DMS53 treated with DMSO at 0.1 percent for 48 hours (cell line): Measurements from ENCODE around the gene TSPAN9.

Source experiments
- DNase-seq: peaks from one replicate; lab custom pipeline; 2025; ENCODE audit not compliant: unreplicated experiment; lab: John Stamatoyannopoulos, UW

TSPAN9 gene

DNA sequence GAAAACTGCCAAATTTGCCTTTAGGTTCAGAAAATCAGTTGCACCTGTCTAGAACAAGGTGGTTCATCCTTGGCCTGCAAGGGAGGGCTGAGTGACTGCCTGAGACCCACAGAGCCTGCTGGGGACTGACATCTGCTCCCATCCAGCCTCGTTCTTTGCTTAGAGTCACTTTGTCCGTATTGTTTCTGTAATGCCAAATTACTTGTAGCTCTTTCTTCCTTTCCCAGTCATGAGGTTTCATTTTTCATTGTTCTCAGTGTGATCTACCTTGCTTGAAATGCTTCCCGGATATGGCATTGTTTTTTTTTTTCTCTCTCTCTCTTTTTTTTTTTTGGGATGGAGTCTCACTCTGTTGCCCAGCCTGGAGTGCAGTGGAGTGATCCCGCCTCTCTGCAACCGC lies 21.3 kb downstream of the TSPAN9 start:
- no peak for DNase-seq

DNA sequence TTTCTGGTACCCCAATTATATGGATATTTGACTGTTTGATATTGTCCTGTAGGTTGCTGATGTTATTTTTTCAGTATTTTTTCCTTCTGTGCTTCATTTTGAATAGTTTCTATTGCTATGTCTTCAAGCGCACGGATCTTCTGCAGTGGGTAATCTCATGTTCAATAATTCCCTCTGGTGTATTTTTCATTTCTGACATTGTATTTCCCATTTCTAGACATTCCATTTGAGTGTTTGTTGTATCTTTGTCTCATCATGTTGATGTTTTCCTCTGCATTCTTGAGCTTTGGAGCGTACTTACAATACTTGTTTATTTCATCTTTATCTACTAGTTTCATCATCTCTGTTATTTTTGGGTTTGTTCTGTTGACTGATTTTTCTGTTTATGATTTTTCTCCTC lies 22.0 kb downstream of the TSPAN9 start:
- no peak for DNase-seq

DNA sequence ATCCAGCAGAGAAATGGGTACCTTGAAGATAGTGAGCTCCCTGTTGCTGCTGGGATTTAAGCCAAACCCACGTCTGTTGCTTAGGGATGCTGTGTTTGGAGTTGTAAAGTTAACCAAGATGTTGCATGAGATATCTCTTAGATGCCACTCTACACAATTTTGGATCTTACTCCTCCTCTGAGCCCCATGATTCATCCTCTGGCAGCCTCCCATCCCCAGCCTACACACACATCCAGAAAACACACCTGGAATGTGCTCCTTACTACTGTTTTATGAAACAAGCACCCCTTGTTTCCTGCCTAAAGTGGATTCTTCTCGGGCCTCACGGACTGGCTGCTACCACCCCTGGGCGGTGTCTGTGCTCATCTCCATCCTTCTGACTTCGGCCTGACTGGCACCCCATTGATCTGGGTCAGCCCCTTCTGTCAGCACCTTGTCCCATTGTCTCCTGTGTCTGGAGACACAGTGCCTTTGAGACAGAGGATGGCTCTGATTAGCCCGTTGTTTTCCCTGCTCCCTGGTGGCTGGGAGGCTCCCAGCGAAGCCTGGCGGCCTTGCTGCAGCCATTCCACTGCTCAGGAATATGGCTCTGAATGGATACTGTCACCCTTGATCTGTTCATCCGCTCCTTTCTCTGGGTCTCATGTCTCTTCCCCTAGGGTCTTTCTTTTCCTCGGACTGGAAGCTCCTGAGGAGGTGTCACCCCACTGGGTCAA lies 24.3 kb downstream of the TSPAN9 start:
- no peak for DNase-seq

DNA sequence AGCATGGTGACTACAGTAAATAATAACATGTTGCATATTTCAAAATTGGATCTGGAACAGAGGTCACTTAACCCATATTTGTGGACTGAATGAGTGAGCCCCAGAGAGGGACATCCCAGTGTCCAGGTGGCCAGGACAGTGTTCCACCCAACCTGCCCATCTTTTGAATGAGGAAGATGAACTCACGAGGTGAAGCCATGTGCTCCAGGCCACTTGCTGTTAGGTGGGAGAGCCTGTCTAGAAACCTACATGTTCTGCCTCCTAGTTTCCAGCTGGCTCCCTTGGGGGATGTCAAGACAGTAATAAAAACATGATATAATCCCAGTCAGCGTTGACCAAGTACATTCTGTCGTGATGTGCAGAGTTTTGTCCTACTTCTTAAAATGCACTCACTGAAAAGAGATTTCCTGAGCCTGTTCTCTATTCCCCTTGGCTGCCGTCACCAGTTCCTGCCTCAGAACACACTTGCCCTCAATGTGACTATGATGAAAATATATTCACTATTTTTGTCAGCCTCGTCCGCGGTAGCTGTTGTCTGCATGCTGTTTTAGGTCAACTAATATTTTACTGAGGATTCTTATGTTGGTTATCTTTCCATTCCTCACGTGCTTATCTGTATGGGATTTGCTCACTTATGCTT lies 25.7 kb downstream of the TSPAN9 start:
- DNase-seq: no peak

DNA sequence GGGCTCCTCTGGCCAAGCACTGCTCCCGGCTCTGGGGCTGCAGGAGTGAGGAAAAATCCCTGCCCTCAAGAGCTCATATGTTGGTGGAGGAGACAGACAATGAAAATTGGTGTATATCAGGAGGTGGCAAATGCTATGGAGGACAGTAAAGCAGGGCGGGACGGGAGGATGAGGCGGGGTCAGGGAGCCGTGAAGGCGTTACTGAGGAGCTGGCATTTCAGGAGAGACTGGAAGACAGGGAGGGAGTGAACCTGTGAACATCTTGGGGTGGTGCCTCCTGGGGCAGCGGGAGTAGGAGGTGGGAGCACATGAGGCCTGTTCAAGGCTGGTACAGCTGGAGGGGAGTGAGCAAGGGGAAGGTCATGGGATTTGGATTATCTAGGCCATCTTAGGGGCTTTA lies 26.6 kb downstream of the TSPAN9 start:
- no peak for DNase-seq

DNA sequence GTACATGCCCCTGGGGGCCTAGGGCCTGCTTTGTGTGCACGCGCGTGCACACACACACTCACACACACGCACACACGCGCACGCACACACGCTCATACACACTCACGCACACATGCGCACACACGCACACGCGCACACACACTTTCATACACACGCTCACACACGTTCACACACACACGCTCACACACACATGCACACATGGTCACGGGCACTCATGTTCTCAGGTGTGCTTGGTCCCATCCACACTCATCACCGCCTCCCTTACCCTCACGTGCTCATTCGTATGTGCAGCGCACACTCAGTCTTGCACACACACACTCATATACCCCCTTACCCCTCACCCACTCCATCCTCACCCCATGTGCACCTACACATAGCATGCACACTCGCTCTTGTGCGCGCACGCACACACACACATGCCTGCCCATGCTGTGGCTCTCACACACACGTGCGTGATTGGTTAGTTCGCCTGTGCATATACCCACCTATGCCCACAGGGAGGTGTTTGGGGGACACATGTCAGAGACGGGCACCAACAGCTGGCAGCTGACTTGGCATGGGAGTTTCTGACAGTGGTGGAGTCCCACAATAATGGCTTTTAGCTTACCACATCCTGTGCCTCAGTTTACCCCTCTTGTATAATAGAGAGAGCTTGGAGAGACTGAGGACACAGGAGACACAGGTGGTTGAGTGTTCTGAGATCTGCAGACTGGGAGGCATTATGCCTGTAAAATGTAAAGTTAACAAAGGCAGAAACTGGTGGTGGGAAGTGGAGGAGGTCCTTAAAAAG lies 28.7 kb downstream of the TSPAN9 start:
- DNase-seq: no peak

DNA sequence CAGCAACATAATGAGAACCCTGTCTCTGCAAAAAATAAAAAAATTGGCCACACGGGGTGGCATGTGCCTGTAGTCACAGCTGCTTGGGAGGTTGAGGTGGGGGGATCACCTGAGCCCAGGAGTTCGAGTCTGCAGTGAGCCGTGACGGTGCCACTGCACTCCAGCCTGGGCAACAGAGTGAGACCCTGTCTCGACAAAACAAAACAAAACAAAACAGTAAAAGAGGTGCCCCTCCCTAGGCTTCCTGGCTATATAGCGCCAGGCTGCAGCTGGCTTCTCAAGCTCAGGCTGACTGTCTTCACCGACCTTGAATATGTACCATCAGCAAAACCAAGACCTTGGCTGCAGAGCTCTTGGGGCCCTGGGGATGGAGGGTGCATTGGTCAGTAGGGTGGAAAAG lies 29.4 kb downstream of the TSPAN9 start:
- no peak for DNase-seq

DNA sequence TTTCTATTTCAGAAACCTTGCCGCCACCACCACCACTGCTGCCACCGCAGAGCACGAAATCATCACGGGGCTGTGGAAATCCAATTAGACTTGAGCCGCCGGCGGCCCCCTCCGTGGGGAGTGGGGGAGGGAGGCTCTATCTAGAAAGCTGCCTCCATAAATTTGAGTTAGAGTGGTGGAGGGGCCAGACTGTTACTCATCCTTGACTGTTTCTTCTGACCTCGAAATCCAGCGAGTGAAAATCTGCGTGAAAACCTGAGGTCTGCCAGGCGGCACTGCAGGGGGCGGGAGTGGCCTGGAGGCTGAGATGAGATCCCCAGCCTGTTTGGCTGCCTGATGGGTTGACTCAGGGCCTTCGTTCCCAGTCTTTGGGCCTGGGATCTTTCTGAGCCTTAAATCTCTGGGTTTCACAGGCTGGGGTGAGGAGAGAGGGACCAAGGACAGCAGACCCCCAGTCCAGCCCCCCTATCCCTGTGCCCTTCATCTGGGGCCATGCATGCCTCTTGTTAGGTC lies 29.9 kb downstream of the TSPAN9 start:
- DNase-seq: no peak

DNA sequence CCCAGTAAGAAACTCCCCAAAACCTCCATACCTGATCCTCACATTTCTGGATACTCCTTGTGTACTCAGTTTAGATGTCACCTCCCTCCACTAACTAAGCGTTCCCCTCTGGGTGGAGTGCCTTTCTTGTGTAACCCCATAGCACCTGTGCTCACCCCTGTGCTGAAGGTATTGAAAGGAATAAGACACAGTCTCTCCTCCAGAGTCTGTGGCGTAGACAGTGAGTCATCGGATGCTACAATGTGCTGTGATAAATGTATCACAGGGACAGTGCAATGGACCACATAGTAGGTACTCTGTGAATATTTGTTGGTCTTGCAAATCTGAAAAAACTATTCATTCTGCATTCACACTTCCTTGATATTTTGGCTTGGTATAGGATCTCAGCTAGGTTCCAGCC lies 30.8 kb downstream of the TSPAN9 start:
- no peak for DNase-seq

DNA sequence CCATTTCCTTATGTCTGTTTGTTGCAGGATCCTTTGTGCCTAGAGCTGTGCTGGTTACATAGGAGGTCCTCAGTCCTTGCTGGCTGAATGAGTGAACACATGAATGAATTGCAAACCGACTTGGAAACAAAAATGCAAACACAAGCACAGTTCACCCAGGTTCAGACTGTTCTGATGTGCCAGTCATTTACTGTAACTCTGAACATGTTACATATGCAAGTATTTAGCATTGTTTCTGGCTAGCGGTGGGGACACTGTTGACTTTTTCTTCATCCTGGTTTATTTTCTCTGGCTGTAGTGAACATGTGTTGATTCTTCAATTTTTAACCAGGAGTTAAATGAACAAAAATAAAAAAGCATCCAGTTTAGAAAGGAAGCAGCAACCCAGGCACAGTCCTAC lies 33.4 kb downstream of the TSPAN9 start:
- no peak for DNase-seq

DNA sequence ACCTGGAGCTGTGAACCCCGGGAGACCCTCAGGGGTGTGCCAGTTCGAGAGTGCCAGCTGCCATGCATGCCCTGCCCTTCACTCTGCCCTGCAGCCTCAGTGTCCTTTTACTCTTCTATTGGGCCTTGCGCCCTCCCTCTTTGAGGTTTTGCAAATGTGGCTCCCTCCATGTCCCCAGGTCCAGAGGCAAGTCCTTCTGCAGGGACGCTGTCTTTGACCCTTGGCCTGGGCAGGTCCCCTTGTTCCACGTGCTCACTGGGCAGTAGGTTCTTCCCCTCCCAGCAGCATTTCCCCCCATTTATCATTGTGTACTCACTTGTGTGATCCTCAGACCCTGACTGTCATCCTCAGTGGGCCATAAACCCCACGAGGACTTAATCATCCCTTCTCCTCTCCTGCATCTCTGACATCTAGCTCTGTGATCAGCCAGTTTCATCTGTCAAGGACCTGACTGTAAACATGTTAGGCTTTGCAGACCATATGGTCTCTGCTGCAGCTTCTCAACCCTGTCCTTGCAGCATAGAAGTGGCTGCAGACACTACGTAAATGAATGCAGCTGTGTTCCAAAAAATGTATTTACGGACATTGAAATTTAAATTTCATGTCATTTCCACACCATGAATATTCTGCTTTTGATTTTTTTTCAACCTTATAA lies 36.6 kb downstream of the TSPAN9 start:
- DNase-seq: no peak

DNA sequence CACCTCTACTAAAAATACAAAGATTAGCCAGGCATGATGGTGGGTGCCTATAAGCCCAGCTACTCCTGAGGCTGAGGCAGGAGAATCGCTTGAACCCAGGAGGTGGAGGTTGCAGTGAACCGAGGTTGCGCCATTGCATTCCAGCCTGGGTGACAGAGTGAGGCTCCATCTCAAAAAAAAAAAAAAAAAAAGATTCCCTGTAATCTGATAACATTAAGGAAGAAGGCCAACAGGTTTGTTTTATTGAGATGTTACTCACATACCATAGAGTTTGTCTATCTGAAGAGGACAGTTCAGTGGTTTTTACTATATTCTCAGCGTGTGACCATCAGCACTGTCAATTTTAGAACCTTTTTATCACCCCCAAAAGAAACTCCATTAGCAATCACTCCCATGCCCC lies 37.5 kb downstream of the TSPAN9 start:
- DNase-seq: no peak

DNA sequence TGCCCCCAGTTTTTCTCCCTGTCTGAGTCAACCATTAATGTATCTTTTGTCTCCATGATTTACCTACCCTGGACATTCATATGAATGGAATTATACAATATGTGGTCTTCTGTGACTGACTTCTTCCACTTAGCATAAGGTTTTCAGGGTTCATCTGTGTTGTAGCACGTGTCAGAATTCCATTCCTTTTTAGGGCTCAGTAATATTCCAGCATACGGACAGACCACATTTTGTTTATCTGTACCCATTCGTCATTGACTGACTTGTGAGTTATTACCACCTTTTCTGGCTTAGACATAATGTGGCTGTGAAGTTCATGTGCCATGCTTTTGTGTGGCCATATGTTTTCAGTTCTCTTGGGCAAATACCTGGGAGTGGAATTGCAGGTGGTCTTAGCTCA lies 37.9 kb downstream of the TSPAN9 start:
- no peak for DNase-seq

DNA sequence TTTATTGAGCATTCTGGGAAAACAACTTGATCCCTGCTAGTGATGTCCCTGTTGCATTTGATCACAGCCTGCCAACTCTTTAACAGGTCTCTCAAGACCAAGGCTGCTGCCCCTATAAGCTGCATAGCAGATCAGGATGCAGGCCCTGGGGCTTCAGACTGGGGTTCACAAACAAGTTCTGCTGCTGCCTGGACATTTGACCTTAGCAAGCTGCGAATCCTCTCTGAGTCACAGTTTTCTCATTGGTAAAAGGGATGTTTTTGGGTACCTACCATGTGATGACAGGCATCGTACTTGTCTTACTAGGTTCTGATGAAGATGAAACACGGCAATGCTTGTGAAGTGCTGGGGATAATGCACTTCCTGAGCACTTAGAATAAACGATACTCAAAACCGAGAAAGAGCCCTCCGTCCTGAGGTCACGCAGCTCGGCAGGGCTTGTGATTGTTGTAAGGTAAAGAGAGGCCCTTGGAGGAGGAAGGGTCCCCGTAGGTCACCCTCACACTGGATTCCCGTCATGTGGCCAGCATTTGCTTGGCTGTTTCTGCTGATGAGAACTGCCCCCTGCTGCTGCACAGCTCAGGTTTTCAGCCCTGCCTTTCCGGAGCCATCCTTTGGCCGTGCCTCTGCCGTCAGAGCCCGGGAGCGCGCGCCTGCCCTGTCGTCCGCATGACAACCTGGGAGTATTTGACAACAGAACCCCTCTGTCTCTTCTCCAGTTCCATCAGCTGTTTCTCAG lies 39.1 kb downstream of the TSPAN9 start:
- no peak for DNase-seq

DNA sequence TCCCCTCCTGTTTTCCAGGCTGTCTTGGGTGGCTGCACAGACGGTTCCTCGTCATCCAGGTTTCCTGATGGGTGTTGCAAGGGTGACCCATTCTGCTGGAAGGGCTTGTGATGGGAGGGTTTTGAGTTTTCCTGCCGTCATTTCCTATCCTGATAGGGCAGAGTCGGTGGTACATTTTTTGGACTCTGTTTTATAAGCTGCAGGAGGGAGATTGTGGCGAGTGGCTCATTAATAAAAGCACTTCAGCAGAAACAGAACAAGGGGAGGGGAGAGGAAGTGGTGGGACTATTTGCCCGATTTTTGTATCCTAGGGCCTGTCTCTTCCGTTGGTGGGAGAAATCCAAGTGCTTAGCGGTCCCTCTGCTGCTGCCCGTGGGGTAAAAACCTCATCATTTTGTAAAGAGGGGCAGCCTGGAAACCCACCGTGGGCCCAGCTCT lies 40.0 kb downstream of the TSPAN9 start:
- no peak for DNase-seq

DNA sequence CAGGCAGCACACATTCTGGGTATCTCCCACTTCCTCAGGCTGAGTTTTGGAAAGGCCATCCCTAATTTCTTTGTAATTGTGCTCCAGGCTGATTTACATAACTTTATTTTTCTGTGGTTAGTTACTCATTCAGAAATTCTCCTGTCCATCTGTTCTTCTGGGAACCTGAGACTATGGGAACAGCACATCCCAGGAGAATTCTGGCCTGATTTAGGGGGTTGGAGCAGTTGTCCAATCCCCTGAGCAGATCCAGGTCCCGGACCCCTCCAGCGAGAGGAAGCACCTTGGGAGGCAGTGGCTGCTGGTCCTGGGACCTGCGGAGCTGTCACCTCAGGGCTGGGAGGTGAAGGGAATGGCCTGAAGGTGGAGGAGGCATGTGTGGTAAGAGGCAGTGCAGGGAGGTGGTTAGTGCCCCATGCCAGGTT lies 40.4 kb downstream of the TSPAN9 start:
- DNase-seq: no peak

DNA sequence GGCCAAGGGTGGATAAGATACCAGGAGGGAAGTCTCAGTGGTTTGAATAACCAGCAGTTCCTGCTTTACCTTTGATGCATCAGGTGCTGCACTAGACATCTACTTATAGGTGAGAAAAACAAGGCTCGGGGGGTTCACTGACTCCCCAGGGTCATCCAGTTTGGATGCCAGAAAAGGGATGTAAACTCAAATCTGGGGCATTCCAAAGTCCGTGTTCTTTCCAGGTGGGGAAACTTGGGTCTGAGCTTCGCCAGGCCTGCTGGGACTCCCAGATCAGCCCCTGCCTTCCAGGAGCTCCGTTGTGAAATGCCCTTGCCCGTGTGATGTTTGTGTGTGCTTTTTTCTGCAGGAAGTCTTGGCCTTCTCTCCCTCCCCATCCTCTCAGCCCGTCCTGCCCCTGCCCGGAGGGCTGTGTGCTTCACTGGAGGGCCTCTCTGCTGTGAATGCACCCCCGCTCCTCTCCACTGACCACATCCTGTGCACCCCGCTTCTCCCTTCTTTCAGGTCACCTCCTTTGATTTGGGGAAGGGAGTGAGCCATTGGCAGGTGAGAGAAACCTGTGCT lies 42.1 kb downstream of the TSPAN9 start:
- no peak for DNase-seq

DNA sequence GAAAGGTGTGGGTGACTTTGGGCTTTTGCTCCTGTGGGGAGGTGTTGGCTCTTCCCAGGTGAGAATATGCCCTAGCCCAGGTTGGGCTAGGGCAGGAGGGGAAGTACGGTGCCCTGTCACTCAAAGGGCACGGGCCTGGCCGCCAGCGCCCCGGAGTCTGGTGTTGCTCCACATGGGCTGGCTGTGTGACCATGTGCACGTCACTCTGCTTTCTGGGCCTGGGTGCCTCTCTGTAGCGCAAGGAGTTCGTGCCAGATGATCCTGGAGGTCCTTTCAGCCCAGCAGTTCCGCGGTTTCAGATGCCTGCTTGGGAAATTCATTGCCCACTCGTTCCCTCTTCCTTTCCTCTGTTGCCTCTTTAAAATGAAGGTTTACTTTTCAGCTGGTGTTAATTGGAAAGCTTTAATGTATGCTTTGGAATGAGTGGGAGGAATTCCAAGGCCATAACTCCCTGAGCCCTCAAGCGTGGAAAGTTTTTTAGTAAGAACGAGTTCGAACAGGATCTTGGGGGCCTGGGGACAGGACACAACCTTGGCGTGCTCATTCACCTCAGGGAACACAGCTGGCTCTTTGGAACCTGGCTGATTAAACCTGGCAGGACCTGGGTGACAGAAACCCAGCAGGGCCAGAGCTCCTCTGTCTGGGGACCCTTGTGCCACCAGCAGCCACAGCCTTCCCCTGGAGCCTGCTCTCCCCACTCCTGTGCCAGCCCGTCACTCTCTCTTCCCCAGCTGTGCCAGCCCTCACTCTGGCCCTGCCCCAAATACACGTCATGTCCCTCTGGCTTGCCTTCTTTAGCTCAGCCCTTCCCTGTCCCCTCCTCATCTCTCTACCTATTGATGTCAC lies 42.8 kb downstream of the TSPAN9 start:
- no peak for DNase-seq

DNA sequence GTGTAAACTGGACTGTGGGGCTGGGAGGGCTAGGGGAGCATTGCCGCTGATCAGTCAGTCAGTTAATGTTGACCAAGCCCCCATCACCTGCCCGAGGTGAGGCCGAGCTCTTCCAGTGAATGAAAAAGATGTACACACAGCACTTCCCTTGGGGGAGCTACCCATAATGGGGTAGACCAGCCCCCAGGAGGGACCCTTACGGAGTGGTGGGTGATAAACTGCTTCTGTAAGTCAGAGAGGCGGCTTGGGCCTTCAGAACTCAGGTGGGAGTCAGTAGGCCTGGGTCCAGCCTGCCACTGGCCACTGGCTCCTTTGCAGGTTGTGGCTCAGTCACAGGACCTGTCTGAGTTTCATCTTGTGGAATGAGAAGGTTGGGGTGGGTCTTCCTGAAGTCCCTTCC lies 43.5 kb downstream of the TSPAN9 start:
- no peak for DNase-seq
